Endothelial cell of umbilical vein (primary cell): ENCODE data around the gene HOXA9. TPM values are rescaled to one million over a fixed set of nuclear protein-coding genes. Genes with fewer than 3 reads are reported as not detected.

ENCODE experiments used
- BruUV-seq: library from RNA; stranded (reverse); fragments of 400-500 nt; replicated peaks from 2 replicates; lab custom pipeline; 2021; lab: Mats Ljungman, UMichigan
- CTCF ChIA-PET: fragments of 300-600, 350-600 bp; sonication (Branson Sonifier 250); formaldehyde crosslinking; loops from one replicate; lab custom pipeline; 2021; ENCODE audit warnings: antibody characterized with exemption, inconsistent platforms; lab: Charles Lee
- POLR2A ChIA-PET: fragments of 300-600, 350-600 bp; sonication (Branson Sonifier 250); formaldehyde crosslinking; loops from one replicate; lab custom pipeline; 2021; ENCODE audit warnings: antibody characterized with exemption, inconsistent platforms; lab: Charles Lee
- DNase-seq: peaks from one replicate; pipeline ENCODE4 v3.0.0-alpha.2; 2011; ENCODE audit warnings: low read depth, low spot score
- FAIRE-seq: peaks from 2 replicates; lab custom pipeline; 2011; peaks lifted over from hg19 to GRCh38; lab: Jason Lieb, UNC
- H2AFZ ChIP-seq: 2 replicates; pipeline ENCODE4 v1.6.0; 2012; ENCODE audit warnings: low read depth, low read length, control low read depth, inconsistent platforms
- H3K27ac ChIP-seq: 2 replicates; pipeline ENCODE4 v1.5.1; 2011; ENCODE audit warnings: low read depth, mild to moderate bottlenecking, control low read depth, low read length, moderate library complexity; ENCODE audit not compliant: insufficient read depth
- H3K27me3 ChIP-seq, 2 experiments: 2 replicates each; pipeline versions ENCODE4 v1.6.0 to v1.6.1; 2011; ENCODE audit warnings: low read length in 2 of 2, mixed read lengths in 1 of 2; ENCODE audit not compliant: control insufficient read depth in 2 of 2, insufficient read depth in 2 of 2
- H3K36me3 ChIP-seq, 2 experiments: 2 replicates in 1 of 2; 3 replicates in 1 of 2; pipeline ENCODE4 v1.5.1; 2011; ENCODE audit warnings: low read length in 2 of 2, mild to moderate bottlenecking in 1 of 2, moderate library complexity in 1 of 2; ENCODE audit not compliant: control insufficient read depth in 2 of 2, insufficient read depth in 2 of 2; ENCODE audit errors: extremely low read depth in 1 of 2
- H3K4me1 ChIP-seq: 3 replicates; pipeline ENCODE4 v1.5.1; 2011; ENCODE audit warnings: mild to moderate bottlenecking, low read length; ENCODE audit not compliant: control insufficient read depth, insufficient read depth; ENCODE audit errors: extremely low read depth
- H3K4me2 ChIP-seq: 2 replicates; pipeline ENCODE4 v1.6.1; 2011; ENCODE audit warnings: low read length, control low read depth, mixed read lengths; ENCODE audit not compliant: insufficient read depth
- H3K4me3 ChIP-seq, 3 experiments: fragments of 200-600 bp in 1 of 3; sonication (generic), shearing (Covaris generic) in 1 of 3; replicated peaks in 1 of 3; 2 replicates each; pipeline ENCODE4 v1.5.1; 2011 to 2016; ENCODE audit warnings: control low read depth in 3 of 3, low read length in 3 of 3, mild to moderate bottlenecking in 2 of 3, inconsistent platforms in 1 of 3, low read depth in 1 of 3, moderate library complexity in 1 of 3; ENCODE audit not compliant: insufficient read depth in 1 of 3
- H3K79me2 ChIP-seq: 2 replicates; pipeline ENCODE4 v1.6.0; 2012; ENCODE audit warnings: low read length, inconsistent platforms; ENCODE audit not compliant: control insufficient read depth, insufficient read depth
- H3K9ac ChIP-seq: replicated peaks from 2 replicates; pipeline ENCODE3; 2011; ENCODE audit warnings: low read length, control low read depth; ENCODE audit not compliant: insufficient read depth; ENCODE audit errors: extremely low read depth
- H3K9me1 ChIP-seq: replicated peaks from 3 replicates; pipeline ENCODE4 v1.6.0; 2011; ENCODE audit warnings: mild to moderate bottlenecking, low read length; ENCODE audit not compliant: control insufficient read depth, insufficient read depth; ENCODE audit errors: extremely low read depth
- H3K9me3 ChIP-seq: replicated peaks from 2 replicates; pipeline ENCODE4 v1.5.1; 2012; ENCODE audit warnings: low read length, inconsistent platforms; ENCODE audit not compliant: control insufficient read depth, insufficient read depth
- H4K20me1 ChIP-seq: replicated peaks from 2 replicates; pipeline ENCODE3; 2011; ENCODE audit warnings: mild to moderate bottlenecking, low read length; ENCODE audit not compliant: control insufficient read depth, insufficient read depth; ENCODE audit errors: extremely low read depth
- EZH2 ChIP-seq: IDR thresholded peaks from 2 replicates; pipeline ENCODE4 v1.6.1; 2012; ENCODE audit warnings: borderline replicate concordance, low read depth, mild to moderate bottlenecking, moderate library complexity, low read length, inconsistent platforms; ENCODE audit not compliant: severe bottlenecking
- FOS ChIP-seq: IDR thresholded peaks from 2 replicates; pipeline ENCODE4 v1.6.1; 2011; ENCODE audit warnings: mild to moderate bottlenecking, low read length, moderate library complexity, borderline replicate concordance; ENCODE audit not compliant: insufficient read depth
- JUN ChIP-seq: IDR thresholded peaks from 2 replicates; pipeline ENCODE4 v1.6.1; 2011; ENCODE audit warnings: borderline replicate concordance, low read depth; ENCODE audit not compliant: insufficient read length, insufficient read depth
- MYC ChIP-seq: IDR thresholded peaks from one replicate; pipeline ENCODE4 v1.6.1; 2011; ENCODE audit warnings: mild to moderate bottlenecking, low read depth, low read length
- dilution Hi-C: fragments of 300-500 bp; cut with MboI; formaldehyde crosslinking; loops from one replicate; pipeline ENCODE4 v1.15.0; 2019; ENCODE audit warnings: low sequenced_read_pairs; ENCODE audit not compliant: extremely low pct_ligation_motif_present
- intact Hi-C: fragments of 100-400 bp; cut with micrococcal nuclease; formaldehyde crosslinking; loops from one replicate; pipeline ENCODE4 v1.10.0; 2022
- polyA plus RNA-seq, 4 experiments: library from polyadenylated mRNA; depleted of rRNA in 3 of 4; stranded (reverse) in 3 of 4; unstranded in 1 of 4; fragments of >200 nt; gene quantifications; 2 replicates each; pipeline versions ENCODE4 v1.2.1 to v1.2.3, GENCODE V29; 2011 to 2012; ENCODE audit warnings: missing spikeins in 1 of 4
- total RNA-seq: library from RNA; stranded (reverse); gene quantifications from 2 replicates; pipeline ENCODE4 v1.2.3, GENCODE V29; 2021
- TF ChIP-seq, protein P1 (sequence below): IDR thresholded peaks from 2 replicates; pipeline ENCODE4 v1.6.1; 2011; ENCODE audit not compliant: insufficient read depth, insufficient read length
- TF ChIP-seq, protein P2 (sequence below), 2 donors: IDR thresholded peaks; 1 replicate in 1 of 2; 2 replicates in 1 of 2; pipeline ENCODE4 v1.5.1; 2011; ENCODE audit warnings: low read length in 2 of 2, mild to moderate bottlenecking in 2 of 2, moderate library complexity in 2 of 2, control low read depth in 1 of 2, inconsistent platforms in 1 of 2, low read depth in 1 of 2; ENCODE audit not compliant: insufficient read depth in 1 of 2; ENCODE audit errors: extremely low read depth in 1 of 2

The HOXA9 gene
- total and polyA plus RNA-seq, 2 donors (not counting 3 experiments of a cell fraction or from before 2014, with no cell fraction given), result 47.2 to 61.6 TPM

DNA sequence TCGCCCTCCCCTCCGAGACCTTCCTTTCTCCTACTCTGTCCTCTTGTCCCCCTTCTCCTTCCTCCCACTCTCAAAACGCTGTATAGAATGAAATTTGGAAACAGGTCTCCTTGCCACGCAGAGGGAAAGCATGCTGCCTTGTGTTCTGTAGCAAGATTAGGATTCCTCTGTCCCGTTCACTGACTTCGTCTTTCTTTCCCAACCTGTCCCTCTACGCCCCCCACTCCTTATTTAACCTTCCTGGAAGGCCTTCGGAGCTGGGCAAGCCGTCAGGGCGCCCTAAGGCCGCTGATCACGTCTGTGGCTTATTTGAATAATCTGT, 1.3 kb downstream of the HOXA9 start:
- peak overlapping the region; percentile 91 for H3K4me2 ChIP-seq
- POLR2A ChIA-PET, result no interaction called here
- H3K27ac ChIP-seq, result peak overlapping the region; percentile 91
- H3K79me2 ChIP-seq, result peaks cover 85% of the 10 kb centered on the region
- H3K9me3 ChIP-seq, result no peaks in the 10 kb centered on the region
- FAIRE-seq (no peak), DNase-seq (no peak)
- no peaks in the 10 kb centered on the region for H3K27me3 ChIP-seq
- H4K20me1 ChIP-seq, result no peaks in the 10 kb centered on the region
- CTCF ChIA-PET, result interaction anchor here (0.6 to 4.6 kb wide), 3 partner anchors 12 to 794 kb away, joined by 3 to 81 read pairs (median 3); partner anchors contain the start of gene HOXA10
- H3K36me3 ChIP-seq, result peaks cover 3 to 7% of the 10 kb centered on the region in 2 experiments
- intact Hi-C loops, result loop anchor here (2.0 to 5.0 kb wide), 5 partner anchors 13 to 1772 kb away; partner anchors contain the start of gene HOXA2
- H3K9me1 ChIP-seq, result no peaks in the 10 kb centered on the region
- H2AFZ ChIP-seq, result no peak overlapping the region
- dilution Hi-C loops, result loop anchor here (10.0 to 25.0 kb wide), 3 partner anchors 309 to 977 kb away; no protein-coding TSS in a partner anchor
- peak overlapping the region; percentile 63 to 98 (median 88) for H3K4me3 ChIP-seq
- TF ChIP-seq MYC (no peak), JUN (no peak), EZH2 (no peak), FOS (no peak)
- TF ChIP-seq, protein P1, sequence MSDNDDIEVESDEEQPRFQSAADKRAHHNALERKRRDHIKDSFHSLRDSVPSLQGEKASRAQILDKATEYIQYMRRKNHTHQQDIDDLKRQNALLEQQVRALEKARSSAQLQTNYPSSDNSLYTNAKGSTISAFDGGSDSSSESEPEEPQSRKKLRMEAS, result no peak
- TF ChIP-seq, protein P2, sequence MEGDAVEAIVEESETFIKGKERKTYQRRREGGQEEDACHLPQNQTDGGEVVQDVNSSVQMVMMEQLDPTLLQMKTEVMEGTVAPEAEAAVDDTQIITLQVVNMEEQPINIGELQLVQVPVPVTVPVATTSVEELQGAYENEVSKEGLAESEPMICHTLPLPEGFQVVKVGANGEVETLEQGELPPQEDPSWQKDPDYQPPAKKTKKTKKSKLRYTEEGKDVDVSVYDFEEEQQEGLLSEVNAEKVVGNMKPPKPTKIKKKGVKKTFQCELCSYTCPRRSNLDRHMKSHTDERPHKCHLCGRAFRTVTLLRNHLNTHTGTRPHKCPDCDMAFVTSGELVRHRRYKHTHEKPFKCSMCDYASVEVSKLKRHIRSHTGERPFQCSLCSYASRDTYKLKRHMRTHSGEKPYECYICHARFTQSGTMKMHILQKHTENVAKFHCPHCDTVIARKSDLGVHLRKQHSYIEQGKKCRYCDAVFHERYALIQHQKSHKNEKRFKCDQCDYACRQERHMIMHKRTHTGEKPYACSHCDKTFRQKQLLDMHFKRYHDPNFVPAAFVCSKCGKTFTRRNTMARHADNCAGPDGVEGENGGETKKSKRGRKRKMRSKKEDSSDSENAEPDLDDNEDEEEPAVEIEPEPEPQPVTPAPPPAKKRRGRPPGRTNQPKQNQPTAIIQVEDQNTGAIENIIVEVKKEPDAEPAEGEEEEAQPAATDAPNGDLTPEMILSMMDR (IDR thresholded peaks at IDR 0.05; ENCODE audit: extremely low read depth in 1 of 2, insufficient read depth in 1 of 2, low read depth in 1 of 2, low read length in 2 of 2), result no peak
- BruUV-seq, result no TSS peak
- peak overlapping the region; percentile 85 for H3K9ac ChIP-seq
- peaks cover 44% of the 10 kb centered on the region for H3K4me1 ChIP-seq
